CD4-positive, alpha-beta T cell (primary cell): ENCODE measurements around the gene ERCC6. TPM values are rescaled to one million over a fixed set of nuclear protein-coding genes. Genes with fewer than 3 reads are reported as not detected.

Source experiments
- ATAC-seq: fragments of 200-7000 bp; cut with Tn5 transposase; one replicate; pipeline ENCODE4 v1.10.0; 2022; ENCODE audit warnings: mild to moderate bottlenecking; ENCODE audit not compliant: poor library complexity
- CTCF ChIA-PET: fragments of 350-600 bp; sonication (Branson Sonifier 250); formaldehyde crosslinking; loops from one replicate; lab custom pipeline; 2021; ENCODE audit warnings: antibody characterized with exemption, inconsistent platforms; lab: Charles Lee
- POLR2A ChIA-PET: fragments of 350-600 bp; sonication (Branson Sonifier 250); formaldehyde crosslinking; loops from one replicate; lab custom pipeline; 2021; ENCODE audit warnings: antibody characterized with exemption, inconsistent platforms; lab: Charles Lee
- DNase-seq, 14 experiments: peaks; one replicate each; pipeline ENCODE4 v3.0.0-alpha.2; 2013 to 2020; ENCODE audit warnings: mixed read lengths in 2 of 14
- H3K27ac ChIP-seq, 2 donors: one replicate each; pipeline versions ENCODE4 v1.5.1 to v1.7.0; 2013; ENCODE audit warnings: low read length in 2 of 2, low read depth in 1 of 2, mild to moderate bottlenecking in 1 of 2
- H3K27me3 ChIP-seq, 2 experiments: 1 replicate in 1 of 2; 2 replicates in 1 of 2; pipeline versions ENCODE4 v1.6.1 to v1.7.0; 2013; ENCODE audit warnings: low read length in 2 of 2, control low read depth in 1 of 2, mild to moderate bottlenecking in 1 of 2, moderate library complexity in 1 of 2; ENCODE audit not compliant: insufficient read depth in 2 of 2, control insufficient read depth in 1 of 2
- H3K36me3 ChIP-seq: one replicate; pipeline ENCODE4 v1.6.1; 2013; ENCODE audit warnings: low read length, control low read depth; ENCODE audit not compliant: insufficient read depth
- H3K4me1 ChIP-seq: one replicate; pipeline ENCODE4 v1.6.1; 2013; ENCODE audit warnings: low read length, control low read depth; ENCODE audit not compliant: insufficient read depth
- H3K4me3 ChIP-seq: one replicate; pipeline ENCODE4 v1.5.1; 2013; ENCODE audit warnings: mild to moderate bottlenecking, low read length, moderate library complexity
- H3K9me3 ChIP-seq, 2 experiments: 1 replicate in 1 of 2; 2 replicates in 1 of 2; pipeline versions ENCODE4 v1.6.1 to v1.7.0; 2013; ENCODE audit warnings: low read length in 2 of 2, mild to moderate bottlenecking in 2 of 2, control low read depth in 1 of 2, moderate library complexity in 1 of 2; ENCODE audit not compliant: control insufficient read depth in 1 of 2, insufficient read depth in 1 of 2
- H3K27ac Mint-ChIP-seq: one replicate; pipeline ENCODE4 v1.8.0; 2020; ENCODE audit warnings: mixed read lengths
- H3K27me3 Mint-ChIP-seq: one replicate; pipeline ENCODE4 v1.8.0; 2021; ENCODE audit warnings: mixed read lengths
- H3K36me3 Mint-ChIP-seq: one replicate; pipeline ENCODE4 v1.8.0; 2021; ENCODE audit warnings: low read depth, mixed read lengths
- H3K4me1 Mint-ChIP-seq: one replicate; pipeline ENCODE4 v1.8.0; 2021; ENCODE audit warnings: low read depth, mixed read lengths
- H3K4me3 Mint-ChIP-seq: one replicate; pipeline ENCODE4 v1.8.0; 2020; ENCODE audit warnings: mild to moderate bottlenecking, mixed read lengths
- H3K9me3 Mint-ChIP-seq: one replicate; pipeline ENCODE4 v1.8.0; 2020; ENCODE audit warnings: mixed read lengths
- CTCF ChIP-seq: fragments of 200-600 bp; IDR thresholded peaks from one replicate; pipeline ENCODE4 v1.8.0; 2022; ENCODE audit warnings: antibody characterized with exemption, mild to moderate bottlenecking
- intact Hi-C, 2 experiments: fragments of 100-400 bp; cut with DNase I in 1 of 2; cut with micrococcal nuclease in 1 of 2; formaldehyde crosslinking; loops; one replicate each; pipeline versions ENCODE4 v1.15.1 to v1.9.0; 2023 to 2025; cut with DNase I, micrococcal nuclease
- total RNA-seq, 174 experiments: library from RNA in 2 of 174; stranded (reverse) in 2 of 174; gene quantifications; one replicate each; pipeline ENCODE4 v1.2.3 and lab custom pipeline; 2021 to 2026

The ERCC6 gene
- total RNA-seq, 2 experiments from 2014 or later = 33.3 to 39.0 TPM

DNA sequence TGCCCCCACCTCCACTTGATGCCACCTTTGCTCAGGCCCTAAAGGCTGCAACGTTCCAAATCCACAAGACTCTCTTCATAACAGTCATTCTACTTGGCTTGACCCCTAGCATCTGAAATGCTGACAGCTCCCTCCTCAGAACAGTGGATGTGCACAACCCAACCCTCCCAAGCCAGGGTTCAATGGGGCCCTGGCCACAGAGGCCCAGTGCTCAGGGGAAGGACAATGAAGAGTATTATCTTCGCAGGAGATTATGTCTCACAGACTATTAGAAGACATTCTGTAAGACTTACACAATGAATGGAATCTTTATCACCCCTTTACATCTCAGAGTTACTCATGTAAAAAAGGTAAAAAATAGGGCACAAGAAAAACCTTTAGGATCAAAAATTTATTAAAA is 20.4 kb downstream of the ERCC6 start:
- Histone ChIP-seq H3K4me1 (no peaks in the 10 kb centered on the region), H3K4me3 (no peak overlapping the region), H3K9me3 (no peaks in the 10 kb centered on the region), H3K36me3 (peaks cover 41% of the 10 kb centered on the region), H3K27me3 (no peaks in the 10 kb centered on the region), H3K27ac (no peak overlapping the region)
- peaks cover 90% of the 10 kb centered on the region for H3K36me3 Mint-ChIP-seq
- no peak overlapping the region for H3K4me3 Mint-ChIP-seq
- no peak overlapping the region for H3K27ac Mint-ChIP-seq
- ChIA-PET CTCF (interaction anchor here (1.1 to 1.5 kb wide), 4 partner anchors 9 to 111 kb away, joined by 3 to 7 read pairs (median 4); no protein-coding TSS in a partner anchor), POLR2A (interaction anchor here (1.1 kb wide), 1 partner anchor 21 kb away, joined by 4 read pairs; the partner anchor contains the start of gene ERCC6)
- TF ChIP-seq CTCF = no peak
- DNase-seq (no peak), ATAC-seq (no peak)
- peaks cover 4% of the 10 kb centered on the region for H3K27me3 Mint-ChIP-seq
- H3K4me1 Mint-ChIP-seq = peaks cover 5% of the 10 kb centered on the region
- H3K9me3 Mint-ChIP-seq = no peaks in the 10 kb centered on the region
- intact Hi-C loops = loop anchor here in 1 of 2 experiments (2.0 to 10.0 kb wide), 2 partner anchors 860 to 1154 kb away; no protein-coding TSS in a partner anchor

- H3K36me3 Mint-ChIP-seq = peaks cover 79% of the 10 kb centered on the region
- intact Hi-C loops = loop anchor here in 1 of 2 experiments (10.0 kb wide), 1 partner anchor 1152 kb away; no protein-coding TSS in a partner anchor
- H3K36me3 ChIP-seq = peaks cover 28% of the 10 kb centered on the region
These were observed 22.5 kb downstream of the ERCC6 start for GRCh38 chr10:49516216-49516970.

More at GRCh38 chr10:49516216-49516970, 22.5 kb downstream of the ERCC6 start:
- H3K4me3 ChIP-seq = no peak overlapping the region
- ChIA-PET POLR2A (no interaction called here), CTCF (no interaction called here)
- ATAC-seq (no peak), DNase-seq (no peak)
- no peak for TF ChIP-seq CTCF
- Mint-ChIP-seq H3K27ac (no peak overlapping the region), H3K4me3 (no peak overlapping the region), H3K4me1 (peaks cover 5% of the 10 kb centered on the region), H3K9me3 (no peaks in the 10 kb centered on the region), H3K27me3 (peaks cover 10% of the 10 kb centered on the region)
- H3K27me3 ChIP-seq = no peaks in the 10 kb centered on the region
- no peaks in the 10 kb centered on the region for H3K4me1 ChIP-seq
- no peaks in the 10 kb centered on the region for H3K9me3 ChIP-seq
- H3K27ac ChIP-seq = no peak overlapping the region
